Stimulated activated naive B cell treated with anti-CD40 and anti-IgM and Interleukin-4, amounts not matched to agents 10 μg/mL and 1 μg/mL and 100 μg/mL, for 72 hours (primary cell): ENCODE data around the gene FXYD3.

Experiments
- ATAC-seq, 2 donors: fragments of 150-1000 bp; cut with Tn5 transposase; replicated peaks; 2 replicates each; pipeline ENCODE4 v1.10.0; 2021; ENCODE audit warnings: moderate library complexity in 1 of 2
- DNase-seq: peaks from one replicate; pipeline ENCODE4 v3.0.0; 2021
- H3K27ac Mint-ChIP-seq: one replicate; pipeline ENCODE4 v1.8.0; 2022; ENCODE audit warnings: mild to moderate bottlenecking, mixed read lengths
- H3K27me3 Mint-ChIP-seq, 2 donors: one replicate each; pipeline ENCODE4 v1.8.0; 2022; ENCODE audit warnings: mixed read lengths in 2 of 2
- H3K36me3 Mint-ChIP-seq, 2 donors: one replicate each; pipeline ENCODE4 v1.8.0; 2022; ENCODE audit warnings: mixed read lengths in 2 of 2, mild to moderate bottlenecking in 1 of 2
- H3K4me1 Mint-ChIP-seq, 2 donors: one replicate each; pipeline ENCODE4 v1.8.0; 2022; ENCODE audit warnings: mixed read lengths in 2 of 2, mild to moderate bottlenecking in 1 of 2
- H3K4me3 Mint-ChIP-seq, 2 donors: one replicate each; pipeline ENCODE4 v1.8.0; 2022; ENCODE audit warnings: mild to moderate bottlenecking in 2 of 2, mixed read lengths in 2 of 2, moderate library complexity in 1 of 2
- H3K9me3 Mint-ChIP-seq, 2 donors: one replicate each; pipeline ENCODE4 v1.8.0; 2022; ENCODE audit warnings: mixed read lengths in 2 of 2, mild to moderate bottlenecking in 1 of 2

Gene FXYD3

DNA sequence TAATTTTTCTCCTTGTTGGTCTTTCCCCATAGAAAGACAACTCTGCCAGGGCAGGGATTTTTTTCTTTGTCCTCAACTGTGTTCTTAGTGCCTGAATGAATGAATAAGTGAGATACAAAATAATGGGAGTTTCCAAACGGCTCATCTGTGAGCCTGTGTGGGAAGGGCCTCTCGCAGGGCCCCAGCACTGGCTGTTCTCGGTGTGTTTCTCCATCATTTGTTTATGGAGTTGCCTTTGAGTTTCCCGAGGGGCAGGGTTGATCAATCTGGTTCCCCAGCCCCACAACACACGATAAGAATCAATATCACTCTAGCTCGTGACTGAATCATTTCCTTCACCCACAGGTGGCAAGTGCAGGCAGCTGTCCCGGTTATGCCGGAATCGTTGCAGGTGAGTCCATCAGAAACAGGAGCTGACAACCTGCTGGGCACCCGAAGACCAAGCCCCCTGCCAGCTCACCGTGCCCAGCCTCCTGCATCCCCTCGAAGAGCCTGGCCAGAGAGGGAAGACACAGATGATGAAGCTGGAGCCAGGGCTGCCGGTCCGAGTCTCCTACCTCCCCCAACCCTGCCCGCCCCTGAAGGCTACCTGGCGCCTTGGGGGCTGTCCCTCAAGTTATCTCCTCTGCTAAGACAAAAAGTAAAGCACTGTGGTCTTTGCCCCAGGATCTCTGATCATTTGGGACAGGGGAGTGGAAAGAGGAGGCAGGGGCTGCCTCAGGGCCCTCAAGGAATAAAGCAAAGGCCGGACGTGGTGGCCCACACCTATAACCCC is 53.8 kb downstream of the FXYD3 start:
- no peak for DNase-seq
- peak overlapping the region; percentile 85 for H3K27ac Mint-ChIP-seq
- peaks cover 27 to 60% of the 10 kb centered on the region in 2 donors for H3K4me1 Mint-ChIP-seq
- no peaks in the 10 kb centered on the region for H3K27me3 Mint-ChIP-seq
- ATAC-seq: no peak
- H3K36me3 Mint-ChIP-seq: peaks cover 44 to 70% of the 10 kb centered on the region in 2 donors
- no peak overlapping the region for H3K4me3 Mint-ChIP-seq
- peaks cover 8 to 15% of the 10 kb centered on the region in 2 donors for H3K9me3 Mint-ChIP-seq

DNA sequence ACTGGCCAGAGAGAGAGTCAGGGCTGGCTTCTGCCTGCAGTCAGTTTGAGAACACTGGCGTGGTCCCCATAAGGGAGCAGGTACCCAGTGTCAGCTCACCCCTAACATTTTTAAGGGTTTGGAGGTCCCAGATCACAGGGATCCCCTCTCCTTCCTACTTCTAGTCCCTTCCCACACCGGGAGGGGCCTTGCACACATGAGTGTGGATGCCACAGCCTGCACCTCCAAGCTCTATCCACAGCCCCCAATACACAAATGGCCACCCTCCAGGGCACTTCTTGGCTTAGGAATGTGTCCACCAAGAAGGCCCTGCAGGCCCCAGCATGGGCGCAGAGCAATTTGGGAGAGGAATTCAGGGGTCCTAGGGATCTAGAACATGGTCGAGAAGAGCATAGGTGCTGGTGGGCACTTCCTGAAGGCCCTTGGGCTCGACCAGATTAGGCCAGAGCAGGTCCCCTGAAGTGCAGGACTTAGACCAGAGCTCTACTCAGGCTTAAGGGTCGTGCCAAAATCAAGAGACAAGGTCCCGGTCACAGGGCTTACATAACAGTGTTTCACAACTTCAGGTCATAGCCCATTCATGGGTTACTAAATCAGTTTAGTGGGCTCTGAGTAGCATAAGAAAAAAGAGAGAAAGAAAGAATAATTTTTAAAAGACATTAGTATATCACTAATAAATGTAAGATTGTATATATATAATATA is 54.9 kb downstream of the FXYD3 start:
- peaks cover 36 to 60% of the 10 kb centered on the region in 2 donors for H3K36me3 Mint-ChIP-seq
- H3K4me1 Mint-ChIP-seq: peaks cover 29 to 63% of the 10 kb centered on the region in 2 donors
- DNase-seq: no peak
- H3K27ac Mint-ChIP-seq: peak overlapping the region; percentile 85
- H3K9me3 Mint-ChIP-seq: peaks cover 6 to 11% of the 10 kb centered on the region in 2 donors
- H3K4me3 Mint-ChIP-seq: no peak overlapping the region
- no peak for ATAC-seq
- no peaks in the 10 kb centered on the region for H3K27me3 Mint-ChIP-seq

GRCh38 chr19:35171730-35172129 is 56.1 kb downstream of the FXYD3 start:
- ATAC-seq: no peak
- Mint-ChIP-seq H3K36me3 (peaks cover 24 to 48% of the 10 kb centered on the region in 2 donors), H3K27ac (peak overlapping the region; percentile 75), H3K9me3 (no peaks in the 10 kb centered on the region), H3K4me3 (no peak overlapping the region), H3K27me3 (no peaks in the 10 kb centered on the region), H3K4me1 (peaks cover 26 to 62% of the 10 kb centered on the region in 2 donors)
- DNase-seq: no peak
